HEK293 (cell line): ENCODE measurements around the gene ALPK3.
A peak's percentile ranks its signal among the peaks of the same experiment; 100 is the strongest.

Source experiments
- CTCF ChIA-PET: fragments of 350-600 bp; formaldehyde crosslinking; extraction: SDS; loops from one replicate; lab custom pipeline; 2021; ENCODE audit warnings: antibody characterized with exemption; lab: Yijun Ruan, JAX
- POLR2A ChIA-PET: fragments of 300-600 bp; formaldehyde crosslinking; extraction: SDS; loops from one replicate; lab custom pipeline; 2020; ENCODE audit warnings: antibody characterized with exemption, inconsistent platforms; lab: Yijun Ruan, JAX
- H3K27ac ChIP-seq: fragments of 200-500 bp; sonication (Bioruptor generic); 2 replicates; pipeline ENCODE4 v1.5.1; 2014; ENCODE audit warnings: low read depth, low read length, control low read depth, inconsistent platforms; ENCODE audit errors: extremely low read depth
- H3K36me3 ChIP-seq, 2 experiments: fragments of 200-500 bp in 1 of 2; sonication (Bioruptor generic) in 1 of 2; 1 replicate in 1 of 2; 2 replicates in 1 of 2; pipeline ENCODE4 v1.5.1; 2014 to 2017; ENCODE audit warnings: inconsistent platforms in 2 of 2, low read length in 2 of 2; ENCODE audit not compliant: control insufficient read depth in 2 of 2, insufficient read depth in 1 of 2
- H3K4me1 ChIP-seq: fragments of 200-500 bp; sonication (Bioruptor generic); 2 replicates; pipeline ENCODE4 v1.5.1; 2014; ENCODE audit warnings: mild to moderate bottlenecking, low read length, inconsistent platforms; ENCODE audit not compliant: control insufficient read depth, insufficient read depth
- H3K4me3 ChIP-seq: 2 replicates; pipeline ENCODE4 v1.5.1; 2011; ENCODE audit warnings: low read depth, mild to moderate bottlenecking, control low read depth, low read length, moderate library complexity
- H3K9me3 ChIP-seq: fragments of 200-500 bp; sonication (Bioruptor generic); 2 replicates; pipeline ENCODE4 v1.5.1; 2014; ENCODE audit warnings: low read depth, low read length, inconsistent platforms; ENCODE audit not compliant: control insufficient read depth, insufficient read depth
- GLIS1 ChIP-seq: fragments of 450-650 bp; formaldehyde crosslinking; IDR thresholded peaks from 2 replicates; pipeline ENCODE4 v1.5.1; 2016; ENCODE audit warnings: missing biosample characterization, missing genetic modification characterization
- KLF9 ChIP-seq: fragments of 450-650 bp; formaldehyde crosslinking; IDR thresholded peaks from 2 replicates; pipeline ENCODE4 v1.5.1; 2016; ENCODE audit warnings: missing biosample characterization, missing genetic modification characterization, low read depth
- MYNN ChIP-seq: fragments of 450-650 bp; formaldehyde crosslinking; IDR thresholded peaks from 2 replicates; pipeline ENCODE4 v1.5.1; 2016; ENCODE audit warnings: missing biosample characterization, missing genetic modification characterization, borderline replicate concordance
- MZF1 ChIP-seq: fragments of 450-650 bp; formaldehyde crosslinking; IDR thresholded peaks from 2 replicates; pipeline ENCODE4 v1.5.1; 2017; ENCODE audit warnings: missing biosample characterization, missing genetic modification characterization, borderline replicate concordance
- SETDB1 ChIP-seq: IDR thresholded peaks from one replicate; pipeline ENCODE4 v1.6.1; 2017; ENCODE audit warnings: mild to moderate bottlenecking, low read length, moderate library complexity, mixed read lengths; ENCODE audit not compliant: insufficient read length
- ZBTB48 ChIP-seq: fragments of 450-650 bp; formaldehyde crosslinking; IDR thresholded peaks from 2 replicates; pipeline ENCODE4 v1.5.1; 2016; ENCODE audit warnings: missing biosample characterization, missing genetic modification characterization
- ZNF121 ChIP-seq: fragments of 450-650 bp; formaldehyde crosslinking; IDR thresholded peaks from 2 replicates; pipeline ENCODE4 v1.5.1; 2016; ENCODE audit warnings: missing biosample characterization, missing genetic modification characterization
- ZNF350 ChIP-seq: fragments of 450-650 bp; formaldehyde crosslinking; IDR thresholded peaks from 2 replicates; pipeline ENCODE4 v1.5.0; 2017; ENCODE audit warnings: missing biosample characterization, mild to moderate bottlenecking, missing genetic modification characterization
- ZNF433 ChIP-seq: fragments of 450-650 bp; formaldehyde crosslinking; IDR thresholded peaks from 2 replicates; pipeline ENCODE4 v1.5.1; 2016; ENCODE audit warnings: missing biosample characterization, missing genetic modification characterization, low read depth
- ZNF48 ChIP-seq: fragments of 450-650 bp; formaldehyde crosslinking; IDR thresholded peaks from 2 replicates; pipeline ENCODE4 v1.5.1; 2016; ENCODE audit warnings: missing biosample characterization, missing genetic modification characterization
- ZNF621 ChIP-seq: fragments of 450-650 bp; formaldehyde crosslinking; IDR thresholded peaks from 2 replicates; pipeline ENCODE4 v1.5.1; 2017; ENCODE audit warnings: missing biosample characterization, missing genetic modification characterization
- ZNF654 ChIP-seq: fragments of 450-650 bp; formaldehyde crosslinking; IDR thresholded peaks from 2 replicates; pipeline ENCODE4 v1.5.1; 2016; ENCODE audit warnings: low read depth, missing biosample characterization, missing genetic modification characterization
- ZNF747 ChIP-seq: fragments of 450-650 bp; formaldehyde crosslinking; IDR thresholded peaks from 2 replicates; pipeline ENCODE4 v1.5.1; 2016; ENCODE audit warnings: missing biosample characterization, missing genetic modification characterization
- TF ChIP-seq, protein P1 (sequence below): fragments of 450-650 bp; formaldehyde crosslinking; IDR thresholded peaks from 2 replicates; pipeline ENCODE4 v1.5.1; 2016; ENCODE audit warnings: missing biosample characterization, missing genetic modification characterization
- TF ChIP-seq, protein P2 (sequence below): fragments of 450-650 bp; formaldehyde crosslinking; IDR thresholded peaks from 2 replicates; pipeline ENCODE4 v1.5.1; 2017; ENCODE audit warnings: missing biosample characterization, missing genetic modification characterization

Gene ALPK3

DNA sequence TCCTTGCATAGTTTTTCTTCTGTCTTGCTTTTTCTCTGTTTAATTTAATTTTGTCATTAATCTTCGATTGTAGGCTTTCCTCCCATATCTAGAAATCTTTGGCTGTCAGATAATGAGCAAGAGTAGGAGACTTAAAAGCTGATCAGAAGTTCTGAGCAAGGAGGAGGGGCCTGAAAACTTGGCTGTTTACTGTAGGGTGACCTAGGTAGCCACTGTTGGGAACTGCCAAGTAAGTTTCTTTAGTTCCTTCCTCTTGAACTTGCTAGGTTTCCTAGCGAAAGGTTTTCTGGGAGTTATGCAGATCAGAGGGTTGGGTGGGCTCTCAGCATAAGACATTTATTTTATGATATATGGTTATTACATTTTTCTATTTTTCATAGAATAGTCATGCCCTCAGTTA lies 14.5 kb downstream of the ALPK3 start (continued):
- TF ChIP-seq, protein P1, sequence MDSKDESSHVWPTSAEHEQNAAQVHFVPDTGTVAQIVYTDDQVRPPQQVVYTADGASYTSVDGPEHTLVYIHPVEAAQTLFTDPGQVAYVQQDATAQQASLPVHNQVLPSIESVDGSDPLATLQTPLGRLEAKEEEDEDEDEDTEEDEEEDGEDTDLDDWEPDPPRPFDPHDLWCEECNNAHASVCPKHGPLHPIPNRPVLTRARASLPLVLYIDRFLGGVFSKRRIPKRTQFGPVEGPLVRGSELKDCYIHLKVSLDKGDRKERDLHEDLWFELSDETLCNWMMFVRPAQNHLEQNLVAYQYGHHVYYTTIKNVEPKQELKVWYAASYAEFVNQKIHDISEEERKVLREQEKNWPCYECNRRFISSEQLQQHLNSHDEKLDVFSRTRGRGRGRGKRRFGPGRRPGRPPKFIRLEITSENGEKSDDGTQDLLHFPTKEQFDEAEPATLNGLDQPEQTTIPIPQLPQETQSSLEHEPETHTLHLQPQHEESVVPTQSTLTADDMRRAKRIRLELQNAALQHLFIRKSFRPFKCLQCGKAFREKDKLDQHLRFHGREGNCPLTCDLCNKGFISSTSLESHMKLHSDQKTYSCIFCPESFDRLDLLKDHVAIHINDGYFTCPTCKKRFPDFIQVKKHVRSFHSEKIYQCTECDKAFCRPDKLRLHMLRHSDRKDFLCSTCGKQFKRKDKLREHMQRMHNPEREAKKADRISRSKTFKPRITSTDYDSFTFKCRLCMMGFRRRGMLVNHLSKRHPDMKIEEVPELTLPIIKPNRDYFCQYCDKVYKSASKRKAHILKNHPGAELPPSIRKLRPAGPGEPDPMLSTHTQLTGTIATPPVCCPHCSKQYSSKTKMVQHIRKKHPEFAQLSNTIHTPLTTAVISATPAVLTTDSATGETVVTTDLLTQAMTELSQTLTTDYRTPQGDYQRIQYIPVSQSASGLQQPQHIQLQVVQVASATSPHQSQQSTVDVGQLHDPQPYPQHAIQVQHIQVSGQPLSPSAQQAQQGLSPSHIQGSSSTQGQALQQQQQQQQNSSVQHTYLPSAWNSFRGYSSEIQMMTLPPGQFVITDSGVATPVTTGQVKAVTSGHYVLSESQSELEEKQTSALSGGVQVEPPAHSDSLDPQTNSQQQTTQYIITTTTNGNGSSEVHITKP (tag by site-specific recombination), result no peak
- TF ChIP-seq ZNF433 (tag by site-specific recombination) (no peak), ZNF621 (tag by site-specific recombination) (no peak), KLF9 (no peak), ZBTB48 (tag by site-specific recombination) (no peak), ZNF48 (no peak), ZNF350 (no peak), SETDB1 (no peak), ZNF747 (tag by site-specific recombination) (no peak), ZNF654 (tag by site-specific recombination) (no peak), MYNN (tag by site-specific recombination) (no peak)

GRCh38 chr15:84832448-84833040 lies 15.4 kb downstream of the ALPK3 start:
- CTCF ChIA-PET, result interaction anchor here (0.6 to 2.4 kb wide), 5 partner anchors 9 to 336 kb away, joined by 3 to 12 read pairs (median 3); no protein-coding TSS in a partner anchor
- POLR2A ChIA-PET, result no interaction called here
- no peak for TF ChIP-seq ZNF121
- peak; percentile 40 for TF ChIP-seq GLIS1 (tag by site-specific recombination)
- no peaks in the 10 kb centered on the region for H3K36me3 ChIP-seq
- no peak overlapping the region for H3K27ac ChIP-seq
- no peaks in the 10 kb centered on the region for H3K9me3 ChIP-seq
- H3K4me1 ChIP-seq, result no peaks in the 10 kb centered on the region
- H3K4me3 ChIP-seq, result no peak overlapping the region

GRCh38 chr15:84833447-84834228 lies 16.5 kb downstream of the ALPK3 start:
- CTCF ChIA-PET, result interaction anchor here (0.6 to 3.0 kb wide), 7 partner anchors 10 to 304 kb away, joined by 3 to 15 read pairs (median 3); no protein-coding TSS in a partner anchor
- no peak overlapping the region for H3K4me3 ChIP-seq
- TF ChIP-seq MZF1 (tag by site-specific recombination), result no peak
- TF ChIP-seq, protein P2, sequence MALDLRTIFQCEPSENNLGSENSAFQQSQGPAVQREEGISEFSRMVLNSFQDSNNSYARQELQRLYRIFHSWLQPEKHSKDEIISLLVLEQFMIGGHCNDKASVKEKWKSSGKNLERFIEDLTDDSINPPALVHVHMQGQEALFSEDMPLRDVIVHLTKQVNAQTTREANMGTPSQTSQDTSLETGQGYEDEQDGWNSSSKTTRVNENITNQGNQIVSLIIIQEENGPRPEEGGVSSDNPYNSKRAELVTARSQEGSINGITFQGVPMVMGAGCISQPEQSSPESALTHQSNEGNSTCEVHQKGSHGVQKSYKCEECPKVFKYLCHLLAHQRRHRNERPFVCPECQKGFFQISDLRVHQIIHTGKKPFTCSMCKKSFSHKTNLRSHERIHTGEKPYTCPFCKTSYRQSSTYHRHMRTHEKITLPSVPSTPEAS (tag by site-specific recombination), result peak; percentile 48; the same call in 1 of the 2 replicates
- TF ChIP-seq, all 188 proteins: peak for 1
- POLR2A ChIA-PET, result interaction anchor here (0.6 kb wide), 2 partner anchors 98 to 122 kb away, joined by 4 read pairs; no protein-coding TSS in a partner anchor
- H3K9me3 ChIP-seq, result no peaks in the 10 kb centered on the region
- H3K4me1 ChIP-seq, result no peaks in the 10 kb centered on the region
- H3K36me3 ChIP-seq, result no peaks in the 10 kb centered on the region
- H3K27ac ChIP-seq, result no peak overlapping the region
